Liver (tissue), 9 donors: ENCODE measurements around the gene CHST3. TPM values are rescaled to one million over a fixed set of nuclear protein-coding genes. Genes with fewer than 3 reads are reported as not detected.
"Not testable (repeated sequence)": the region's sequence is repeated elsewhere in the genome, so short reads cannot be mapped to it uniquely, and the experiment has no call there.

Source experiments
- DNase-seq: peaks from one replicate; pipeline ENCODE4 v3.0.0-alpha.2; 2017; ENCODE audit warnings: low spot score
- H3K27ac ChIP-seq, 2 donors: one replicate each; pipeline ENCODE4 v1.7.0; 2013; ENCODE audit warnings: inconsistent platforms in 2 of 2, low read length in 2 of 2, control low read depth in 1 of 2, low read depth in 1 of 2, mild to moderate bottlenecking in 1 of 2
- H3K27me3 ChIP-seq, 4 donors: one replicate each; pipeline versions ENCODE4 v1.6.1 to v1.7.0; 2013; ENCODE audit warnings: low read length in 3 of 4, inconsistent platforms in 1 of 4, mild to moderate bottlenecking in 1 of 4, moderate library complexity in 1 of 4; ENCODE audit not compliant: control insufficient read depth in 4 of 4, insufficient read depth in 4 of 4
- H3K36me3 ChIP-seq, 4 donors: one replicate each; pipeline versions ENCODE4 v1.6.1 to v1.7.0; 2013; ENCODE audit warnings: low read length in 3 of 4, mild to moderate bottlenecking in 3 of 4, low read depth in 1 of 4, moderate library complexity in 1 of 4; ENCODE audit not compliant: control insufficient read depth in 4 of 4, insufficient read depth in 3 of 4
- H3K4me1 ChIP-seq, 4 donors: one replicate each; pipeline versions ENCODE4 v1.6.1 to v1.7.0; 2013; ENCODE audit warnings: low read length in 3 of 4, mild to moderate bottlenecking in 3 of 4, moderate library complexity in 1 of 4; ENCODE audit not compliant: control insufficient read depth in 4 of 4, insufficient read depth in 4 of 4
- H3K4me3 ChIP-seq, 3 donors: one replicate each; pipeline versions ENCODE4 v1.6.1 to v1.7.0; 2013; ENCODE audit warnings: low read length in 3 of 3, control low read depth in 1 of 3, low read depth in 1 of 3, mild to moderate bottlenecking in 1 of 3
- H3K9ac ChIP-seq, 2 donors: one replicate each; pipeline ENCODE4 v1.7.0; 2013; ENCODE audit warnings: low read length in 2 of 2, mild to moderate bottlenecking in 2 of 2, moderate library complexity in 2 of 2, control low read depth in 1 of 2, low read depth in 1 of 2
- H3K9me3 ChIP-seq, 4 donors: one replicate each; pipeline versions ENCODE4 v1.6.1 to v1.7.0; 2013; ENCODE audit warnings: low read length in 3 of 4; ENCODE audit not compliant: control insufficient read depth in 4 of 4
- EGR1 ChIP-seq, 2 donors: IDR thresholded peaks; 2 replicates each; pipeline ENCODE4 v1.6.1; 2016 to 2018; ENCODE audit warnings: antibody characterized with exemption in 2 of 2, low read depth in 2 of 2
- FOXA1 ChIP-seq: IDR thresholded peaks from 2 replicates; pipeline ENCODE4 v1.6.1; 2016; ENCODE audit warnings: antibody characterized with exemption
- FOXA2 ChIP-seq: IDR thresholded peaks from 2 replicates; pipeline ENCODE4 v1.6.1; 2016; ENCODE audit warnings: antibody characterized with exemption
- GABPA ChIP-seq, 2 donors: IDR thresholded peaks in 1 of 2; conservative IDR thresholded peaks in 1 of 2; 2 replicates each; pipeline ENCODE4 v1.6.1; 2016; ENCODE audit warnings: antibody characterized with exemption in 2 of 2, mild to moderate bottlenecking in 1 of 2, moderate library complexity in 1 of 2
- JUND ChIP-seq, 2 donors: IDR thresholded peaks; 2 replicates each; pipeline ENCODE4 v1.6.1; 2016; ENCODE audit warnings: antibody characterized with exemption in 2 of 2
- MAX ChIP-seq: IDR thresholded peaks from 2 replicates; pipeline ENCODE4 v1.6.1; 2016; ENCODE audit warnings: antibody characterized with exemption
- NR2F2 ChIP-seq: IDR thresholded peaks from 2 replicates; pipeline ENCODE4 v1.6.1; 2016; ENCODE audit warnings: antibody characterized with exemption
- RAD21 ChIP-seq, 2 donors: IDR thresholded peaks; 2 replicates each; pipeline ENCODE4 v1.6.1; 2016; ENCODE audit warnings: antibody characterized with exemption in 2 of 2, mild to moderate bottlenecking in 2 of 2
- RXRA ChIP-seq, 2 donors: IDR thresholded peaks; 2 replicates each; pipeline ENCODE4 v1.6.1; 2017 to 2018; ENCODE audit warnings: antibody characterized with exemption in 2 of 2, mild to moderate bottlenecking in 1 of 2
- SP1 ChIP-seq: IDR thresholded peaks from 2 replicates; pipeline ENCODE4 v1.6.1; 2018; ENCODE audit warnings: antibody characterized with exemption, mild to moderate bottlenecking
- TAF1 ChIP-seq: conservative IDR thresholded peaks from 2 replicates; pipeline ENCODE4 v1.6.1; 2016; ENCODE audit warnings: antibody characterized with exemption, mild to moderate bottlenecking
- YY1 ChIP-seq: IDR thresholded peaks from 2 replicates; pipeline ENCODE4 v1.6.1; 2016; ENCODE audit warnings: antibody characterized with exemption, mild to moderate bottlenecking
- WGBS: extraction: QIAGEN DNeasy Blood & Tissue Kit; methylation state at CpG from one replicate; pipeline ENCODE4 v1.1.7; 2013; 5-methylcytosine and 5-hydroxymethylcytosine counted together
- polyA plus RNA-seq, 2 donors: library from polyadenylated mRNA; stranded (reverse) in 1 of 2; unstranded in 1 of 2; fragments of 200-250 nt in 1 of 2; fragments of >200 nt in 1 of 2; fragmentation: Nextera tagmentation in 1 of 2; extraction: Ambion mirVana in 1 of 2; gene quantifications; one replicate each; pipeline versions ENCODE4 v1.2.1 to v1.2.3, GENCODE V29; 2013 to 2015
- total RNA-seq, 2 donors: library from RNA; depleted of rRNA; stranded (reverse); fragments of >200 nt; gene quantifications; one replicate each; pipeline ENCODE4 v1.2.3, GENCODE V29; 2014
- TF ChIP-seq, protein P1 (sequence below): fragments of 150-350 bp; IDR thresholded peaks from 2 replicates; pipeline ENCODE4 v1.5.1; 2017; ENCODE audit warnings: improper control_type of control experiment, low read depth, low read length; ENCODE audit not compliant: missing input control
- TF ChIP-seq, protein P2 (sequence below): IDR thresholded peaks from 2 replicates; pipeline ENCODE4 v1.6.1; 2016; ENCODE audit warnings: antibody characterized with exemption
- TF ChIP-seq, protein P3 (sequence below): IDR thresholded peaks from 2 replicates; pipeline ENCODE4 v1.6.1; 2016; ENCODE audit warnings: antibody characterized with exemption
- TF ChIP-seq, protein P4 (sequence below): IDR thresholded peaks from 2 replicates; pipeline ENCODE4 v1.6.1; 2016; ENCODE audit warnings: antibody characterized with exemption, mild to moderate bottlenecking
- donor health status: healthy.
- donor health status: healthy.
- donor health status: healthy.
- donor health status: healthy.
- donor health status: healthy.

The CHST3 gene
- total and polyA plus RNA-seq, 4 donors: 0.29 to 4.3 (median 1.5) TPM

- no peak for DNase-seq
- Histone ChIP-seq H3K36me3 (no peaks in the 10 kb centered on the region), H3K4me3 (no peak overlapping the region), H3K9me3 (no peaks in the 10 kb centered on the region), H3K9ac (no peak overlapping the region), H3K27me3 (no peaks in the 10 kb centered on the region), H3K4me1 (no peaks in the 10 kb centered on the region), H3K27ac (no peak overlapping the region)
- 93% methylated on average over 10 of the region's 10 CpGs for WGBS
- TF ChIP-seq FOXA2 (no peak), SP1 (no peak), JUND (IDR thresholded peaks at IDR 0.05) (no peak), EGR1 (IDR thresholded peaks at IDR 0.05; ENCODE audit: low read depth in 2 of 2) (no peak), MAX (no peak), RXRA (IDR thresholded peaks at IDR 0.05) (no peak), GABPA (IDR thresholded peaks at IDR 0.05 in 1 of 2, conservative IDR thresholded peaks at IDR 0.05 in 1 of 2) (no peak), NR2F2 (no peak), RAD21 (IDR thresholded peaks at IDR 0.05) (no peak)
- TF ChIP-seq, protein P1, sequence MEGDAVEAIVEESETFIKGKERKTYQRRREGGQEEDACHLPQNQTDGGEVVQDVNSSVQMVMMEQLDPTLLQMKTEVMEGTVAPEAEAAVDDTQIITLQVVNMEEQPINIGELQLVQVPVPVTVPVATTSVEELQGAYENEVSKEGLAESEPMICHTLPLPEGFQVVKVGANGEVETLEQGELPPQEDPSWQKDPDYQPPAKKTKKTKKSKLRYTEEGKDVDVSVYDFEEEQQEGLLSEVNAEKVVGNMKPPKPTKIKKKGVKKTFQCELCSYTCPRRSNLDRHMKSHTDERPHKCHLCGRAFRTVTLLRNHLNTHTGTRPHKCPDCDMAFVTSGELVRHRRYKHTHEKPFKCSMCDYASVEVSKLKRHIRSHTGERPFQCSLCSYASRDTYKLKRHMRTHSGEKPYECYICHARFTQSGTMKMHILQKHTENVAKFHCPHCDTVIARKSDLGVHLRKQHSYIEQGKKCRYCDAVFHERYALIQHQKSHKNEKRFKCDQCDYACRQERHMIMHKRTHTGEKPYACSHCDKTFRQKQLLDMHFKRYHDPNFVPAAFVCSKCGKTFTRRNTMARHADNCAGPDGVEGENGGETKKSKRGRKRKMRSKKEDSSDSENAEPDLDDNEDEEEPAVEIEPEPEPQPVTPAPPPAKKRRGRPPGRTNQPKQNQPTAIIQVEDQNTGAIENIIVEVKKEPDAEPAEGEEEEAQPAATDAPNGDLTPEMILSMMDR: no peak
Measured at GRCh38 chr10:72031706-72032105, 67.5 kb downstream of the CHST3 start.

DNA sequence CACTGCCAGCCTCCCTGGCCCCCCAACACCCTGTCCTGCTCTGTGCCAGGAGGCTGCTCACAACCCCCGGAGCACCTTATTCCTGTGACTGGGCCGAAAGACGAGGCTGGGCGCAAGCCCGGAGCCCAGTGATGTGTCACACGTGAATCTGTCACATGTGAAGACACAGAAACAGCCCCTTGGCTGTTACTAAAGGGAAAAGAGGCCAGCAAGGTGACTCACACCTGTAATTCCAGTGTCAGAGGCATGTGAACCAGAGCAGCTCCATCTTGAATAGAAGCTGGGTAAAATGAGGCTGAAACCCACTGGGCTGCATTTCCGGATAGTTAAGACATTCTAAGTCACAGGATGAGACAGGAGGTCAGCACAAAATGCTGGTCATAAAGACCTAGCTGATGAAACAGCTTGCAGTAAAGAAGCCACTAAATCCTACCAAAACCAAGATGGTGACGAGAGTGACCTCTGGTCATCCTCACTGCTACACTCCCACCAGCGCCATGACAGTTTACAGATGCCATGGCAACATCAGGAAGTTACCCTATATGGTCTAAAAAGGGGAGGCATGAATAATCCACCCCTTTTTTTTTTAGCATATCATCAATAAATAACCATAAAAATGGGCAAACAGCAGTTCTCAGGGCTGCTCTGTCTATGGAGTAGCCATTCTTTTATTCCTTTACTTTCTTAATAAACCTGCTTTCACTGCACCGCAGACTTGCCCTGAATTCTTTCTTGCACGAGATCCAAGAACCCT lies 68.4 kb downstream of the CHST3 start:
- H3K27me3 ChIP-seq, H3K36me3 ChIP-seq, H3K4me3 ChIP-seq, H3K4me1 ChIP-seq, H3K27ac ChIP-seq, H3K9me3 ChIP-seq, DNase-seq, H3K9ac ChIP-seq: not testable (repeated sequence)
- WGBS: 90% methylated on average over 11 of the region's 11 CpGs

DNA sequence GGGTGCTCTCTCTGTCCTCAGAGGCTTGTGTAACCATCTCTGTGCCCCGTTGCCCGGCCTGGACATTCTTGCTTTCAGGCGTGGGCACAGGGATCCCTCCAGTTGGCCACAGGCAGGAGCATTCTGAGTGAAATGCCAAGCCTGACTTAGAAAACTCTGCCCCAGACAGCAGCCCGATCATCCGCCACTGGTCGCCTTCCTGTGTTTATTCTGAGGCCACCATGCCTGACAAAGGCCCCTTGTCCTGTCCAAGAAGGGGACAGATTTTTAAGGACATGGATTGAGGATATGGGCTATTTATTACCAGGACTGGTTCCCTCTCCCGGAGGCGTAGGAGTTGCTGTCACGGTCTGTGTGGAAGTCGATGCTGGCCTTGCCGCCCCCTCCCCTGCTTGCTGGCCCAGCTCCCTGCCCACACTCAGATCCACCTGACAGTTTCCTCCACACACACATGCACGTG lies 69.9 kb downstream of the CHST3 start:
- no peaks in the 10 kb centered on the region for H3K4me1 ChIP-seq
- no peak overlapping the region for H3K27ac ChIP-seq
- DNase-seq: no peak
- H3K27me3 ChIP-seq: no peaks in the 10 kb centered on the region
- no peaks in the 10 kb centered on the region for H3K9me3 ChIP-seq
- WGBS: 75% methylated on average over 12 of the region's 12 CpGs
- no peak overlapping the region for H3K4me3 ChIP-seq
- H3K36me3 ChIP-seq: no peaks in the 10 kb centered on the region
- no peak overlapping the region for H3K9ac ChIP-seq
- TF ChIP-seq RXRA (IDR thresholded peaks at IDR 0.05) (no peak), TAF1 (no peak), JUND (IDR thresholded peaks at IDR 0.05) (no peak), FOXA2 (no peak), YY1 (no peak), NR2F2 (no peak), RAD21 (IDR thresholded peaks at IDR 0.05) (no peak), EGR1 (IDR thresholded peaks at IDR 0.05; ENCODE audit: low read depth in 2 of 2) (no peak), MAX (no peak), FOXA1 (no peak), SP1 (no peak)
- TF ChIP-seq, protein P2, sequence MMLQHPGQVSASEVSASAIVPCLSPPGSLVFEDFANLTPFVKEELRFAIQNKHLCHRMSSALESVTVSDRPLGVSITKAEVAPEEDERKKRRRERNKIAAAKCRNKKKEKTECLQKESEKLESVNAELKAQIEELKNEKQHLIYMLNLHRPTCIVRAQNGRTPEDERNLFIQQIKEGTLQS: no peak
- TF ChIP-seq, protein P3, sequence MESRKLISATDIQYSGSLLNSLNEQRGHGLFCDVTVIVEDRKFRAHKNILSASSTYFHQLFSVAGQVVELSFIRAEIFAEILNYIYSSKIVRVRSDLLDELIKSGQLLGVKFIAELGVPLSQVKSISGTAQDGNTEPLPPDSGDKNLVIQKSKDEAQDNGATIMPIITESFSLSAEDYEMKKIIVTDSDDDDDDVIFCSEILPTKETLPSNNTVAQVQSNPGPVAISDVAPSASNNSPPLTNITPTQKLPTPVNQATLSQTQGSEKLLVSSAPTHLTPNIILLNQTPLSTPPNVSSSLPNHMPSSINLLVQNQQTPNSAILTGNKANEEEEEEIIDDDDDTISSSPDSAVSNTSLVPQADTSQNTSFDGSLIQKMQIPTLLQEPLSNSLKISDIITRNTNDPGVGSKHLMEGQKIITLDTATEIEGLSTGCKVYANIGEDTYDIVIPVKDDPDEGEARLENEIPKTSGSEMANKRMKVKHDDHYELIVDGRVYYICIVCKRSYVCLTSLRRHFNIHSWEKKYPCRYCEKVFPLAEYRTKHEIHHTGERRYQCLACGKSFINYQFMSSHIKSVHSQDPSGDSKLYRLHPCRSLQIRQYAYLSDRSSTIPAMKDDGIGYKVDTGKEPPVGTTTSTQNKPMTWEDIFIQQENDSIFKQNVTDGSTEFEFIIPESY: no peak
- TF ChIP-seq, protein P4, sequence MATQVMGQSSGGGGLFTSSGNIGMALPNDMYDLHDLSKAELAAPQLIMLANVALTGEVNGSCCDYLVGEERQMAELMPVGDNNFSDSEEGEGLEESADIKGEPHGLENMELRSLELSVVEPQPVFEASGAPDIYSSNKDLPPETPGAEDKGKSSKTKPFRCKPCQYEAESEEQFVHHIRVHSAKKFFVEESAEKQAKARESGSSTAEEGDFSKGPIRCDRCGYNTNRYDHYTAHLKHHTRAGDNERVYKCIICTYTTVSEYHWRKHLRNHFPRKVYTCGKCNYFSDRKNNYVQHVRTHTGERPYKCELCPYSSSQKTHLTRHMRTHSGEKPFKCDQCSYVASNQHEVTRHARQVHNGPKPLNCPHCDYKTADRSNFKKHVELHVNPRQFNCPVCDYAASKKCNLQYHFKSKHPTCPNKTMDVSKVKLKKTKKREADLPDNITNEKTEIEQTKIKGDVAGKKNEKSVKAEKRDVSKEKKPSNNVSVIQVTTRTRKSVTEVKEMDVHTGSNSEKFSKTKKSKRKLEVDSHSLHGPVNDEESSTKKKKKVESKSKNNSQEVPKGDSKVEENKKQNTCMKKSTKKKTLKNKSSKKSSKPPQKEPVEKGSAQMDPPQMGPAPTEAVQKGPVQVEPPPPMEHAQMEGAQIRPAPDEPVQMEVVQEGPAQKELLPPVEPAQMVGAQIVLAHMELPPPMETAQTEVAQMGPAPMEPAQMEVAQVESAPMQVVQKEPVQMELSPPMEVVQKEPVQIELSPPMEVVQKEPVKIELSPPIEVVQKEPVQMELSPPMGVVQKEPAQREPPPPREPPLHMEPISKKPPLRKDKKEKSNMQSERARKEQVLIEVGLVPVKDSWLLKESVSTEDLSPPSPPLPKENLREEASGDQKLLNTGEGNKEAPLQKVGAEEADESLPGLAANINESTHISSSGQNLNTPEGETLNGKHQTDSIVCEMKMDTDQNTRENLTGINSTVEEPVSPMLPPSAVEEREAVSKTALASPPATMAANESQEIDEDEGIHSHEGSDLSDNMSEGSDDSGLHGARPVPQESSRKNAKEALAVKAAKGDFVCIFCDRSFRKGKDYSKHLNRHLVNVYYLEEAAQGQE: no peak
- TF ChIP-seq, protein P1: no peak
